Suprapubic skin (tissue), 4 donors: Measurements from ENCODE around the gene GPC5.

Experiments used
- CTCF ChIP-seq, 2 donors: fragments of 200-600 bp in 1 of 2; fragments of 450-650 bp in 1 of 2; sonication (generic) in 1 of 2; IDR thresholded peaks; one replicate each; pipeline ENCODE4 v1.5.1; 2016 to 2019; ENCODE audit warnings: antibody characterized with exemption in 2 of 2, mild to moderate bottlenecking in 1 of 2, moderate library complexity in 1 of 2
- EP300 ChIP-seq: sonication (generic); formaldehyde crosslinking; IDR thresholded peaks from one replicate; pipeline ENCODE4 v1.6.1; 2017; ENCODE audit warnings: antibody characterized with exemption
- POLR2A ChIP-seq, 2 donors: fragments of 450-650 bp; IDR thresholded peaks; one replicate each; pipeline ENCODE4 v1.6.1; 2017; ENCODE audit warnings: antibody characterized with exemption in 2 of 2, mild to moderate bottlenecking in 2 of 2, moderate library complexity in 2 of 2
- POLR2AphosphoS5 ChIP-seq, 3 donors: sonication (generic); formaldehyde crosslinking; IDR thresholded peaks; one replicate each; pipeline ENCODE4 v1.6.1; 2017; ENCODE audit warnings: antibody characterized with exemption in 3 of 3

GRCh38 chr13:91748416-91749089 is 350.1 kb downstream of the GPC5 start:
- TF ChIP-seq CTCF (IDR thresholded peaks at IDR 0.05), result no peak
- no peak for TF ChIP-seq EP300
- no peak for TF ChIP-seq POLR2A (IDR thresholded peaks at IDR 0.05)
- TF ChIP-seq POLR2AphosphoS5 (IDR thresholded peaks at IDR 0.05), result no peak
